Nephron progenitor cell (in vitro differentiated cells): ENCODE results near the gene C3orf80.

ENCODE experiments used
- DNase-seq: peaks from one replicate; pipeline ENCODE4 v3.0.0; 2021
- H3K27ac Mint-ChIP-seq: 2 replicates; pipeline ENCODE4 v1.8.0; 2021; ENCODE audit warnings: mild to moderate bottlenecking, moderate library complexity, mixed read lengths
- H3K27me3 Mint-ChIP-seq: 2 replicates; pipeline ENCODE4 v1.8.0; 2021; ENCODE audit warnings: mild to moderate bottlenecking, low read depth, mixed read lengths; ENCODE audit not compliant: poor library complexity
- H3K36me3 Mint-ChIP-seq: 2 replicates; pipeline ENCODE4 v1.8.0; 2021; ENCODE audit warnings: low read depth, mixed read lengths
- H3K4me1 Mint-ChIP-seq: 2 replicates; pipeline ENCODE4 v1.8.0; 2021; ENCODE audit warnings: mixed read lengths
- H3K4me3 Mint-ChIP-seq: 2 replicates; pipeline ENCODE4 v1.8.0; 2021; ENCODE audit warnings: mild to moderate bottlenecking, moderate library complexity, mixed read lengths
- H3K9me3 Mint-ChIP-seq: 2 replicates; pipeline ENCODE4 v1.8.0; 2021; ENCODE audit warnings: mild to moderate bottlenecking, moderate library complexity, mixed read lengths
- TF ChIP-seq, protein P1 (sequence below): fragments of 200-600 bp; sonication (generic); IDR thresholded peaks from 2 replicates; pipeline ENCODE4 v1.5.0; 2021; ENCODE audit warnings: antibody characterized with exemption

Gene C3orf80

DNA sequence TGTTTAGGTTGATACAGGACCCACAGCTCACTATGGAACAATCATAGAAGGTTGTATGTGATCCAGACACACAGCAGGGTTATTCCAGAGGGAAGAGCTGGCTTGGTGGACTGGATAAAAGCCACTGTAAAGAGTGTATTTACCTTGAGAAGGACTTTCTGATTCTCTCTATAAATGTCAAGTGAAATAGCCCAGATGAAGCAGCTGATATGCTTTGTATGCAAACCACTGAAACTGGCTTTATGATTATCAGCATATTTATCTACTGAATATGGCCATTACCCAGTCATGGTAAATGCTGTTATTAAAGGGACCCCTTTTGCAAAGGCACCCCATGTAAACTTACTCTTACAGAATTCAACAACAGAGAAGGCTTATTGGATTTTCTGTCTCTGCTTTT lies 28.1 kb downstream of the C3orf80 start:
- TF ChIP-seq, protein P1, sequence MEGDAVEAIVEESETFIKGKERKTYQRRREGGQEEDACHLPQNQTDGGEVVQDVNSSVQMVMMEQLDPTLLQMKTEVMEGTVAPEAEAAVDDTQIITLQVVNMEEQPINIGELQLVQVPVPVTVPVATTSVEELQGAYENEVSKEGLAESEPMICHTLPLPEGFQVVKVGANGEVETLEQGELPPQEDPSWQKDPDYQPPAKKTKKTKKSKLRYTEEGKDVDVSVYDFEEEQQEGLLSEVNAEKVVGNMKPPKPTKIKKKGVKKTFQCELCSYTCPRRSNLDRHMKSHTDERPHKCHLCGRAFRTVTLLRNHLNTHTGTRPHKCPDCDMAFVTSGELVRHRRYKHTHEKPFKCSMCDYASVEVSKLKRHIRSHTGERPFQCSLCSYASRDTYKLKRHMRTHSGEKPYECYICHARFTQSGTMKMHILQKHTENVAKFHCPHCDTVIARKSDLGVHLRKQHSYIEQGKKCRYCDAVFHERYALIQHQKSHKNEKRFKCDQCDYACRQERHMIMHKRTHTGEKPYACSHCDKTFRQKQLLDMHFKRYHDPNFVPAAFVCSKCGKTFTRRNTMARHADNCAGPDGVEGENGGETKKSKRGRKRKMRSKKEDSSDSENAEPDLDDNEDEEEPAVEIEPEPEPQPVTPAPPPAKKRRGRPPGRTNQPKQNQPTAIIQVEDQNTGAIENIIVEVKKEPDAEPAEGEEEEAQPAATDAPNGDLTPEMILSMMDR, result no peak
- Mint-ChIP-seq H3K9me3 (no peaks in the 10 kb centered on the region), H3K4me1 (no peaks in the 10 kb centered on the region), H3K4me3 (no peak overlapping the region), H3K27ac (no peak overlapping the region), H3K27me3 (peaks cover 5% of the 10 kb centered on the region), H3K36me3 (peaks cover 5% of the 10 kb centered on the region)
- DNase-seq, result no peak

GRCh38 chr3:160257606-160258005 lies 32.4 kb downstream of the C3orf80 start:
- no peaks in the 10 kb centered on the region for H3K27me3 Mint-ChIP-seq
- no peak overlapping the region for H3K27ac Mint-ChIP-seq

GRCh38 chr3:160259589-160259988 lies 34.4 kb downstream of the C3orf80 start:
- DNase-seq, result no peak
- Mint-ChIP-seq H3K27ac (no peak overlapping the region), H3K4me3 (no peak overlapping the region), H3K27me3 (no peaks in the 10 kb centered on the region), H3K36me3 (peaks cover 11% of the 10 kb centered on the region), H3K9me3 (no peaks in the 10 kb centered on the region), H3K4me1 (no peaks in the 10 kb centered on the region)
- TF ChIP-seq, protein P1, result no peak

More at GRCh38 chr3:160257606-160258005, 32.4 kb downstream of the C3orf80 start:
- no peaks in the 10 kb centered on the region for H3K9me3 Mint-ChIP-seq
- H3K36me3 Mint-ChIP-seq, result peaks cover 10% of the 10 kb centered on the region
- no peak overlapping the region for H3K4me3 Mint-ChIP-seq
- H3K4me1 Mint-ChIP-seq, result no peaks in the 10 kb centered on the region
- DNase-seq, result no peak
- TF ChIP-seq, protein P1, result no peak

GRCh38 chr3:160260587-160261270 lies 35.5 kb downstream of the C3orf80 start:
- DNase-seq, result no peak
- Mint-ChIP-seq H3K27me3 (no peaks in the 10 kb centered on the region), H3K36me3 (peaks cover 15% of the 10 kb centered on the region), H3K9me3 (no peaks in the 10 kb centered on the region), H3K4me3 (no peak overlapping the region), H3K27ac (no peak overlapping the region), H3K4me1 (no peaks in the 10 kb centered on the region)
- TF ChIP-seq, protein P1, result no peak

DNA sequence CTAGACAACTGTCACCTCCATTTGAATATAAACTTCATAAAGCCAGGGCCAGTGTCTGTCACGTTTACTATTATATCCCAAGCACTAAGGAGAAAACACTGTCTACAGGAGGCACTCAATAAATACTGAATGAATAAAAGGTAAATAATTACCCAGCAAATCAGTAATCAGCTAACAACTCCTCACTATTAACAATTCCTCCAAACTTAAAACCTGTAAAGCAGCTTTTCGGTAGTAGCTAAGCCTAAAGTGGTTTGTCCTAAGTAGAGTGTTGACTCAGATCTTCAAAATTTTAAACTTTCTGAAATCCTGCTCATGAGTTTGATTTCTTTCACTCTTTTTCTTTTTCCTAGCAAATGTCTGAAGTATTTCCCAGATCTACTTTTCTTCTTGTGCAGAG lies 39.9 kb downstream of the C3orf80 start:
- no peak for DNase-seq
- H3K9me3 Mint-ChIP-seq, result no peaks in the 10 kb centered on the region
- H3K27ac Mint-ChIP-seq, result no peak overlapping the region
- TF ChIP-seq, protein P1, result no peak
- H3K27me3 Mint-ChIP-seq, result peaks cover 3% of the 10 kb centered on the region
- H3K36me3 Mint-ChIP-seq, result peaks cover 11% of the 10 kb centered on the region
- no peaks in the 10 kb centered on the region for H3K4me1 Mint-ChIP-seq
- no peak overlapping the region for H3K4me3 Mint-ChIP-seq
